RPMI7951 (cell line): ENCODE results near the gene PI4KA. TPM values are rescaled to one million over a fixed set of nuclear protein-coding genes. Genes with fewer than 3 reads are reported as not detected.

Experiments used
- DNase-seq: peaks from one replicate; pipeline ENCODE4 v3.0.0-alpha.2; 2012; ENCODE audit warnings: low read depth
- total RNA-seq: library from RNA; depleted of rRNA; stranded (reverse); fragments of >200 nt; shearing (Covaris generic); gene quantifications from 2 replicates; pipeline ENCODE4 v1.2.3, GENCODE V29; 2014

The PI4KA gene
- total RNA-seq, 1 experiment from 2014 or later = 17.8 TPM

- no peak for DNase-seq
These were observed 23.5 kb upstream of the PI4KA start for GRCh38 chr22:20881869-20882815.

- no peak for DNase-seq
These were observed 22.6 kb upstream of the PI4KA start for GRCh38 chr22:20881231-20881630.

GRCh38 chr22:20877715-20878114 lies 19.1 kb upstream of the PI4KA start:
- DNase-seq = no peak

GRCh38 chr22:20875296-20875695 lies 16.7 kb upstream of the PI4KA start:
- DNase-seq = no peak

GRCh38 chr22:20873214-20873613 lies 14.6 kb upstream of the PI4KA start:
- no peak for DNase-seq

GRCh38 chr22:20869234-20869633 lies 10.6 kb upstream of the PI4KA start:
- DNase-seq = no peak

GRCh38 chr22:20868025-20868962 lies 9.7 kb upstream of the PI4KA start:
- no peak for DNase-seq

GRCh38 chr22:20867179-20868024 lies 8.8 kb upstream of the PI4KA start:
- no peak for DNase-seq

- no peak for DNase-seq
These were observed 8.1 kb upstream of the PI4KA start for GRCh38 chr22:20866736-20867135.

GRCh38 chr22:20865875-20866445 lies 7.3 kb upstream of the PI4KA start:
- no peak for DNase-seq

- no peak for DNase-seq
These were observed 6.7 kb upstream of the PI4KA start for GRCh38 chr22:20865331-20865730.

GRCh38 chr22:20864186-20864908 lies 5.7 kb upstream of the PI4KA start:
- no peak for DNase-seq

- no peak for DNase-seq
These were observed 4.8 kb upstream of the PI4KA start for GRCh38 chr22:20863366-20863765.

- DNase-seq = no peak
These were observed 3.9 kb upstream of the PI4KA start for GRCh38 chr22:20862540-20862939.

GRCh38 chr22:20859615-20860014 lies 1.0 kb upstream of the PI4KA start:
- no peak for DNase-seq

- peak; percentile 79 for DNase-seq
These were observed 585 bp downstream of the PI4KA start for GRCh38 chr22:20857838-20858614.

- DNase-seq = no peak
These were observed 1.4 kb downstream of the PI4KA start for GRCh38 chr22:20857247-20857643.

GRCh38 chr22:20853236-20853660 lies 5.4 kb downstream of the PI4KA start:
- DNase-seq = no peak

GRCh38 chr22:20852503-20852902 lies 6.1 kb downstream of the PI4KA start:
- no peak for DNase-seq

- DNase-seq = no peak
These were observed 6.5 kb downstream of the PI4KA start for GRCh38 chr22:20852076-20852475.
